BLaER1 (cell line): ENCODE results near the gene KLHL1.
A peak's percentile ranks its signal among the peaks of the same experiment; 100 is the strongest.

ENCODE experiments used
- H3K27ac ChIP-seq: shearing (Covaris generic); formaldehyde crosslinking; 2 replicates; pipeline ENCODE4 v1.8.1; 2022
- H3K27me3 ChIP-seq: shearing (Covaris generic); formaldehyde crosslinking; 2 replicates; pipeline ENCODE4 v1.8.1; 2022
- H3K36me3 ChIP-seq: shearing (Covaris generic); formaldehyde crosslinking; 2 replicates; pipeline ENCODE4 v1.8.1; 2022
- H3K4me1 ChIP-seq: shearing (Covaris generic); formaldehyde crosslinking; 2 replicates; pipeline ENCODE4 v1.8.1; 2022
- H3K4me2 ChIP-seq: shearing (Covaris generic); formaldehyde crosslinking; 2 replicates; pipeline ENCODE4 v1.8.1; 2022
- H3K4me3 ChIP-seq: shearing (Covaris generic); formaldehyde crosslinking; 2 replicates; pipeline ENCODE4 v1.8.1; 2022
- H3K9ac ChIP-seq: shearing (Covaris generic); formaldehyde crosslinking; 2 replicates; pipeline ENCODE4 v1.8.1; 2022
- H3K9me3 ChIP-seq: shearing (Covaris generic); formaldehyde crosslinking; 2 replicates; pipeline ENCODE4 v1.8.1; 2022
- H4K20me1 ChIP-seq: shearing (Covaris generic); formaldehyde crosslinking; 2 replicates; pipeline ENCODE4 v1.8.1; 2022
- Cebpa-rat ChIP-seq: shearing (Covaris generic); IDR thresholded peaks from 2 replicates; pipeline ENCODE4 v1.8.1; 2022

KLHL1 gene

DNA sequence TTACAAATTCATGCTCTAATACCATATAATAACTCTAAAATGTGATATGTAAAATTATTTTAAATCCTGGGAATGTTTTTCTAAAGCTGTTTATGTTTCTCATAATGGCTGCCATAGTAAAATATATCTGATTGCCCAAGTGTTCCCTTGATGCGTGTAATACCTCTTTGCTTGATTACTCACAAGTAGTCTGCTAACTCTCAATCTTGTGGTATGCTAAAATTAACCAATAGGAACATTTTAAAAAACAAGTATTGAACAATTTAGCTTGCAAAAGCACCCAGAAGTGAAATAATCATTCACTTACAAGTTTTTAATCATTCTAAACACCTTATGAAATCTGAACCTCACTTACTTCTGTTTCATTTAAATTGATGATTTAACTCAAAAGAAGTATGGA is 386.6 kb downstream of the KLHL1 start:
- Histone ChIP-seq H3K4me3 (no peak overlapping the region), H4K20me1 (no peaks in the 10 kb centered on the region), H3K27ac (no peak overlapping the region), H3K36me3 (no peaks in the 10 kb centered on the region), H3K27me3 (no peaks in the 10 kb centered on the region), H3K9ac (no peak overlapping the region), H3K9me3 (no peaks in the 10 kb centered on the region), H3K4me2 (no peak overlapping the region), H3K4me1 (no peaks in the 10 kb centered on the region)
- no peak for TF ChIP-seq Cebpa-rat

DNA sequence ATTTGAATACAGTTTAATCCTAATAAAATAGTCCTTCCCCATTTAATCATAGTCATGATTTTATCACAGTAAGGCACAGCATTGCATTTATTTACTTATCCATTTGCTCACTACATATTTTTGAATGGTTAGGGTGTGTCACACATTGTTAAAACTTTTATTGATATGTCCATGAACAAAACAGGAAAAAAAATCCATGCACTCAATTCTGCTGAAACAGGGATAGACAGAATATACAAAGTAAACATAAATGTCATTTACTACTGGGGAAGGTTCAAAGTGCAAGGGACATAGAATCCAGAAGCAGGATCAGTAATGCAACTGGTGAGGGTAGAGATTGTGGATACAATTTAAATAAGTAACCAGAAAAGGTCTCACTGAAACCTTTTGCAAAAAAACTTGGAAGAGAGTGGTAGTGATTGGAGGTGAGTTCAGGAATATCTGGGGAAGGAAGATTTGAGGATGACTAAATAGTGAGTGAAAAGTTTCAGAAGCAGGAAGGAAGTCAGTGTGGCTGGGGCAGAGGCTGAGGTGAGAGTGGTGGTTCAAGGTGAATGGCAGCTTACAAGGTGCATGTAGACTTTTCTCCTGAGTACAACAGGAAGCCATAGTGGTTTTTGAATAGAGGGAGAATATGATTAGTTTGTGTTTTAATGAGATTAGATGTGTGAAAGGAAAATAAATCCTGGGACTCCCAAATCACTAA is 387.8 kb downstream of the KLHL1 start:
- Histone ChIP-seq H3K4me2 (no peak overlapping the region), H3K27ac (no peak overlapping the region)

DNA sequence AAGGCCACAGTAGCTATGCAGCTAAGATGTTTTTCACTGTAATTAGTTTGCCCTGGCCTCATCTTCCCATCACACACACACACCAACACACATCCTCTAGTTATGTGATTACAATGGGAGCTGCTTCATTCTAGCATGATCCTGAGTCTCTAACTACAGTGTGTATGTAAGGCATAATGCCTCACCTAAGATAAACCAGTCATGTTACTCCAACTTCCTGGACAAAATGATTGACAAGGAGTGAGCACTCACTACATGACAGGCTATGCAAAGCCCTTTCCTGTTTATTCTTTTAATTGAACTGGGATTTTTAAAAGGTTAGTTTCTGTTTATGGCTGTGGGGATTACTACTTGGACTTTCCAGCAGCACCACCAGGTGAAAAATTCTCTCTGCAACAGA is 401.4 kb downstream of the KLHL1 start:
- Histone ChIP-seq H3K4me2 (no peak overlapping the region), H3K27ac (no peak overlapping the region), H3K27me3 (no peaks in the 10 kb centered on the region), H3K4me3 (no peak overlapping the region), H3K9me3 (no peaks in the 10 kb centered on the region), H4K20me1 (no peaks in the 10 kb centered on the region), H3K36me3 (no peaks in the 10 kb centered on the region), H3K9ac (no peak overlapping the region), H3K4me1 (no peaks in the 10 kb centered on the region)
- TF ChIP-seq Cebpa-rat, result no peak

More for the DNA sequence above, 387.8 kb downstream of the KLHL1 start:
- Histone ChIP-seq H3K4me1 (no peaks in the 10 kb centered on the region), H4K20me1 (no peaks in the 10 kb centered on the region), H3K4me3 (no peak overlapping the region), H3K9me3 (no peaks in the 10 kb centered on the region), H3K36me3 (no peaks in the 10 kb centered on the region), H3K9ac (no peak overlapping the region), H3K27me3 (no peaks in the 10 kb centered on the region)
- no peak for TF ChIP-seq Cebpa-rat

DNA sequence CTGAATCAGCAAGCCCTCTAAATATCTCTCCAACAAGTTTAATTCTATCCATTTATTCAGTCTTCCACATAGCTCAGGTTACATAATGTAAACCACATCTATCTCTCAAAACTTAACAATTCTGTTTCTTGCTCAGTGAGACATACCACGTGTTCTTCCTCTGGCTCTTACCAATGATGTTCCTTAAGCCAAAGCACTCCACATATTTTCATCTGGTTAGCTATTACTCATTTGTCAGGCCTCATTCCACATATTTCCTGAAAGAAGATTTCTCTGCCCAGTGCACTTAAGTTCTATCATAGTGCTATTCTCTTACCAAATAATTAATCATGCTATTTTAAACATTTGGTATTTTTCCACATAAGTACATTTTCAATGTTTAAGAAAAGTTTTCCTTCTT is 403.9 kb downstream of the KLHL1 start:
- Histone ChIP-seq H3K27me3 (no peaks in the 10 kb centered on the region), H4K20me1 (no peaks in the 10 kb centered on the region), H3K27ac (no peak overlapping the region), H3K9me3 (no peaks in the 10 kb centered on the region), H3K4me1 (no peaks in the 10 kb centered on the region), H3K4me2 (no peak overlapping the region), H3K36me3 (no peaks in the 10 kb centered on the region), H3K9ac (no peak overlapping the region), H3K4me3 (no peak overlapping the region)
- no peak for TF ChIP-seq Cebpa-rat

DNA sequence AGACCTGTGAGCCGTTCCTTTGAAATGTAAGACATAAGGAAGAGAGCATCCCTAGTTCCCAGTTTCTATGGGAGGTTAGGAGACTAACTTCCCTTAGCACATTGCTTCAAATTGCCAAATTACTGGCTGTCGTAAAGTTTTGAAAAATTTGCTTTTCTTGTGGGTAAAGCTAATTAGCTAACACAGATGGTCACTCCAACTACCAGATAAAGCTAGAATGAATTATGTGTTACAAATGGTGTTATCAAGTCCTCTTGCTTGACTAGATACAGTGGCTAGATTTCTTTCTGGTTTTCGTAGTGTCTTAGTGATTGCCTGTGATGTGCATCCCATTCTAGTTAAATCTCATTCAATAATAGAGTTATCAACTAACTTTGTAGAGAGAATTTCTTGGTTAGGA is 417.3 kb downstream of the KLHL1 start:
- Histone ChIP-seq H3K4me2 (no peak overlapping the region), H3K9me3 (no peaks in the 10 kb centered on the region), H3K36me3 (no peaks in the 10 kb centered on the region), H3K9ac (no peak overlapping the region), H3K27ac (no peak overlapping the region), H3K4me1 (no peaks in the 10 kb centered on the region; the same call in 1 of the 2 replicates), H4K20me1 (no peaks in the 10 kb centered on the region), H3K27me3 (no peaks in the 10 kb centered on the region), H3K4me3 (no peak overlapping the region)
- TF ChIP-seq Cebpa-rat, result no peak

DNA sequence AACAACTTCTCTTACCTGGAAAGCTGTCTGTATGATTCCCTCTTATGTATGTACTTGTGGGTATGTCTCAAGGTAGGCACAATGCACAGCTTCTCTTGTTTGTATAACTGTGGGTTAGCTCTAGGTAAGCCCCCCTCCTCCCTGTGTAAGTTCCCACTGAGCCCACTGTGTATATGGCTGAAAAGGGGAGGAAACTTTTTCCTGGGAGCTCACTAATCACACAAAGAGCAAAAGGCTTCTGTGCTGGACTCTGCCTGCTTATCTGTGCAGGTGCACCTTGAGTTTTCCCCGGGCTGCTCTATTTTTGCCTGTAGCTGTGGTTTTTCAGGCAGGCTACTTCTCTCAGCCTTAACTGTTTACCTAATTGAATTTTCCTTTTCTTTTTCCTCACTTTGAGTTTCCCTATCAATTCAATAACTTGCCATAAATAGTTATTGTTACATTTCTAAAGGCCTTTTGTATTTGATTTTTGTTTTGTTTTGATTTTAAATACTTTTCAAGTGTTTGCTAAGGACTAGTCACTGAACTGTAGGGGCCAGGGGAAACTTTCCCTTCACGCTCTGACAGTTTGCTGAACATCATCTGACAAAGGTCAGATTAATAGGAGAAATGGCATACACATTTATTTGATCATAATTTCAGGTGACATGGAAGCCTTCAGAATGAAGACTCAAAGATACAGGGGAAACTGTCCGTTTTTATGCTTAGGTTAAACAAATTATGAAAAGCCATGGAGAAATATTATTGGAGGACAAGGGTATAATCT is 424.1 kb downstream of the KLHL1 start:
- H4K20me1 ChIP-seq, result no peaks in the 10 kb centered on the region
- H3K4me3 ChIP-seq, result no peak overlapping the region
- H3K9me3 ChIP-seq, result no peaks in the 10 kb centered on the region
- H3K36me3 ChIP-seq, result no peaks in the 10 kb centered on the region
- peaks cover 12% of the 10 kb centered on the region for H3K4me1 ChIP-seq
- H3K27me3 ChIP-seq, result no peaks in the 10 kb centered on the region
- TF ChIP-seq Cebpa-rat, result no peak
- no peak overlapping the region for H3K9ac ChIP-seq
- H3K4me2 ChIP-seq, result peak overlapping the region; percentile 25
- no peak overlapping the region for H3K27ac ChIP-seq

DNA sequence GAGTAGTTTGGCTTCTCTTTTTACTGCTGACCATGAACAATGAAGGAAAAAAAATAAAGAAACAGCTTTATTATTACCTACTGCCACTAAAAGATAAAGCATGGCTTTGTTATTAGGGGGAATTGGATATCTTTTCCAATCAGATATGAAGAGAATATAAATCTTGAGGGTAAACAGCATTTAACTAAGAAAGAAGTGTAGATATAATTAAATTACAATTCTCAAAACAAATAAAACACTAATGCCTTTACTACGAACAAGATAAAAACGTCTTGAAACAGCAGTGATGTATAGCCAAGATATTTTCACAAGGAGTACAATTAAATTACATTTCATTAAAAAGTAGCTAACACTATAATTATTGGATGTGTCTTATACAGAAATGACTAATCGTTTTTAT is 426.5 kb downstream of the KLHL1 start:
- Histone ChIP-seq H3K9ac (no peak overlapping the region), H3K9me3 (no peaks in the 10 kb centered on the region), H3K4me1 (peaks cover 12% of the 10 kb centered on the region), H3K27me3 (no peaks in the 10 kb centered on the region), H3K27ac (no peak overlapping the region), H3K4me2 (no peak overlapping the region), H4K20me1 (no peaks in the 10 kb centered on the region), H3K36me3 (no peaks in the 10 kb centered on the region), H3K4me3 (no peak overlapping the region)
- no peak for TF ChIP-seq Cebpa-rat

DNA sequence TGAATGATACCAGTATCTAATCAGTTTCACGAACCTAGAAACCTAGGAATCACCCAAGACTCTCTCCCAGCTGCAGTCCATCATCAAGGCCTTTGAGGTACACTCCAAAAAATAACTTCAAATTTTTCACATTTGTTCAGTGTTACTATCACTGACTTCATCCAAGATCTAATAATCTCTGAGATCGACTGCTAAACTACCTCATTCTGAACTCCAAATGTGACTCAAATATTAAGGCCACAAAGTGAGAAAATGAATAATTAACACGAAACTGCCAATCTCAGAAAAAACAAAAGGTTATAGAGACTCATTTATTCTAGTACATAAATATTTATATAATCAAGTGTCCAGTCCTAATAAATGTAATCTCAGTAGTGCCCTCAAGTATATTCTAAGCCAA is 430.9 kb downstream of the KLHL1 start:
- no peaks in the 10 kb centered on the region for H3K27me3 ChIP-seq
- H3K4me2 ChIP-seq, result no peak overlapping the region
- H3K27ac ChIP-seq, result no peak overlapping the region
- H3K9ac ChIP-seq, result no peak overlapping the region
- no peaks in the 10 kb centered on the region for H3K36me3 ChIP-seq
- no peaks in the 10 kb centered on the region for H3K9me3 ChIP-seq
- TF ChIP-seq Cebpa-rat, result no peak
- H3K4me1 ChIP-seq, result no peaks in the 10 kb centered on the region
- no peaks in the 10 kb centered on the region for H4K20me1 ChIP-seq
- H3K4me3 ChIP-seq, result no peak overlapping the region

DNA sequence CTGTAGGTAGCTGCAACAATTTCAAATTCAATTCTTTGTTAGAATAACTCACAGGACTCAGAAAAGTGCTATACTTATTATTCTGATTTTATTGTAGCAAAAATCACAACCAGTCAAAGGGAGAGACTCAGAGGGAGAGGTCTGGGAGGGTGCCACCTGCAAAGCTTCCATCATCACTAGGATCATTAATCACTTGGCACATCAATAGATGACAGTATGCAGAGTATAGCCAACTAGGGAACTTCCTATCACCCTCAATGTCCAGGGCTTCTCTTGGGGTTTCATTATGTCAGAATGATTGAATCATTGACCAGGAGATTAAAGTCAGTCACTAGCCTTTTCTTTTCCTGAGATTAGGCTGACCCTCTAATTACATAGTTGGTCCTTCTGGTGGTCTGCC is 432.0 kb downstream of the KLHL1 start:
- no peaks in the 10 kb centered on the region for H3K36me3 ChIP-seq
- no peaks in the 10 kb centered on the region for H3K27me3 ChIP-seq
- H3K4me3 ChIP-seq, result no peak overlapping the region
- H3K4me1 ChIP-seq, result no peaks in the 10 kb centered on the region
- no peak overlapping the region for H3K27ac ChIP-seq
- no peak overlapping the region for H3K9ac ChIP-seq
- no peaks in the 10 kb centered on the region for H3K9me3 ChIP-seq
- H4K20me1 ChIP-seq, result no peaks in the 10 kb centered on the region
- H3K4me2 ChIP-seq, result no peak overlapping the region
- no peak for TF ChIP-seq Cebpa-rat

DNA sequence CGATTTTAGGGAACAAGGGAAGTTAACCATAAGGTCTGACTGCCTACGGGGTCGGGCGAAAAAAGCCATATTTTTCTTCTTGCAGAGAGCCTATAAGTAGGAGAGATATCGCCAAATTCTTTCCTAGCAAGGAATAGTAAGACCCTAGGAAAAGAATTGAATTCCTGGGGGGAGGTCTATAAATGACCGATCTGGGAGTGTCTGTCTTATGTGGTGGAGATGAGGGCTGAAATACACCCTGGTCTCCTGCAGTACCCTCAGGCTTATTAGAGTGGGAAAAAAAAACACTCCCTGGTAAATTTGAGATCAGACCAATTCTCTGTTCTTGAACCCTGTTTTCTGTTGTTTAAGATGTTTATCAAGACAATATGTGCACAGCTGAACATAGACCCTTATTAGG is 448.1 kb downstream of the KLHL1 start:
- Histone ChIP-seq H3K4me2 (no peak overlapping the region), H4K20me1 (no peaks in the 10 kb centered on the region), H3K9ac (no peak overlapping the region), H3K27me3 (no peaks in the 10 kb centered on the region), H3K36me3 (no peaks in the 10 kb centered on the region), H3K4me1 (no peaks in the 10 kb centered on the region), H3K9me3 (peaks cover 31% of the 10 kb centered on the region), H3K4me3 (no peak overlapping the region), H3K27ac (no peak overlapping the region)
- no peak for TF ChIP-seq Cebpa-rat
